Osteocyte (in vitro differentiated cells): ENCODE data around the gene TMEM121. TPM values are rescaled to one million over a fixed set of nuclear protein-coding genes. Genes with fewer than 3 reads are reported as not detected.
A peak's percentile ranks its signal among the peaks of the same experiment; 100 is the strongest.

ENCODE experiments used
- DNase-seq: peaks from one replicate; pipeline ENCODE4 v3.0.0; 2021; ENCODE audit warnings: mixed read lengths; ENCODE audit not compliant: unreplicated experiment; ENCODE audit errors: extremely low spot score
- H3K27ac Mint-ChIP-seq: one replicate; pipeline ENCODE4 v1.8.0; 2021; ENCODE audit warnings: mild to moderate bottlenecking, mixed read lengths; ENCODE audit not compliant: unreplicated experiment
- H3K27me3 Mint-ChIP-seq: one replicate; pipeline ENCODE4 v1.8.0; 2021; ENCODE audit warnings: mixed read lengths; ENCODE audit not compliant: unreplicated experiment
- H3K36me3 Mint-ChIP-seq: one replicate; pipeline ENCODE4 v1.8.0; 2021; ENCODE audit warnings: mixed read lengths; ENCODE audit not compliant: unreplicated experiment
- H3K4me1 Mint-ChIP-seq: one replicate; pipeline ENCODE4 v1.8.0; 2021; ENCODE audit warnings: mixed read lengths; ENCODE audit not compliant: unreplicated experiment
- H3K4me3 Mint-ChIP-seq: one replicate; pipeline ENCODE4 v1.8.0; 2021; ENCODE audit warnings: mild to moderate bottlenecking, moderate library complexity, mixed read lengths; ENCODE audit not compliant: unreplicated experiment
- H3K9me3 Mint-ChIP-seq: one replicate; pipeline ENCODE4 v1.8.0; 2021; ENCODE audit warnings: mixed read lengths; ENCODE audit not compliant: unreplicated experiment
- CTCF ChIP-seq: fragments of 200-600 bp; sonication (generic); IDR thresholded peaks from 2 replicates; pipeline ENCODE4 v1.5.0; 2021; ENCODE audit warnings: antibody characterized with exemption, mild to moderate bottlenecking, moderate library complexity
- total RNA-seq: library from RNA; stranded (reverse); gene quantifications from 2 replicates; pipeline ENCODE4 v1.2.1, GENCODE V29; 2021

TMEM121 gene
- total RNA-seq, 1 donor from 2014 or later, result 3.3 TPM

- Mint-ChIP-seq H3K4me3 (no peak overlapping the region), H3K36me3 (no peaks in the 10 kb centered on the region), H3K4me1 (peaks cover 37% of the 10 kb centered on the region), H3K27ac (peak overlapping the region; percentile 52), H3K9me3 (no peaks in the 10 kb centered on the region), H3K27me3 (no peaks in the 10 kb centered on the region)
- no peak for TF ChIP-seq CTCF
- no peak for DNase-seq
Observed at GRCh38 chr14:105487986-105488777, 38.2 kb upstream of the TMEM121 start.

DNA sequence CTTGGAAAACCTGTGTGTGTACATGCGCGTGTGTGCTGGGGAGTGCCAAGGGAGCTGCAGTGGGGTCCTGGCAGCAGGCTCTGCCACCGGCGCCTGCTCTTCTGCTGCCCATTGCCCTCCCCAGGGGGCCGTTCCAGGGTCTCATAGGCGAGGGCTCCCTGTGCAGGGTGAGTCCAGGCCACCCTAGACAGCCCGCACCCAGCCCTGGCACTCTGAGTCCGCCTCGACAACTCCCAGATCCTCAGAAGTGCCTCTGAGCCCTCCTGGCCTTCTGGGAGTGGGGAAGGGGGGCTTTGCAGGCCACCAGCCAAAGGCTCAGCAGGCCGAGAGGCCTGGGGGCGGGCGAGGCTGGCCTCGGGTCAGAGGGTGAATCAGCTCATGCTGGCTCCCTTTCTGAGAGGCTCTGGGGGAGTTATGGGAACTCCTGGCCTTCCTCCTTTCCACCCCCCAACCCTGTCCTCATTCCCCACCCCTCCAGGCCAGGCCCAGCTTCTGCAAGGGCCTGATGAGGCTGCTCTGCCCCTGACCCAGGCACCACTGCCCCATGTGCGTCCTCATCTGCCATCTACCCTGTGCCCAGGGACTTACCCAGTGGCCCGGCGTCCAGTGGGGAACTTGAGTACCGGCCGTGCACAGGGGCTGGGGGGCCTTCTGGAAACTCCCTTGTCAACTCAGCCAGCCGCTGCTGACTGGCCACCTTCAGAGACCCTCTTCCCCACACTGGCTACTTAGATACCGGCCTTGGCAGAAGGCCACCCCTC lies 37.4 kb upstream of the TMEM121 start:
- Mint-ChIP-seq H3K36me3 (no peaks in the 10 kb centered on the region), H3K4me3 (peak overlapping the region; percentile 68)

GRCh38 chr14:105489542-105490266 lies 36.7 kb upstream of the TMEM121 start:
- peak; percentile 71 for TF ChIP-seq CTCF
- Mint-ChIP-seq H3K4me3 (peak overlapping the region; percentile 68), H3K27ac (peak overlapping the region; percentile 84), H3K9me3 (no peaks in the 10 kb centered on the region), H3K4me1 (peaks cover 25% of the 10 kb centered on the region), H3K27me3 (no peaks in the 10 kb centered on the region), H3K36me3 (no peaks in the 10 kb centered on the region)
- DNase-seq, result no peak

More for the DNA sequence above, 37.4 kb upstream of the TMEM121 start:
- H3K9me3 Mint-ChIP-seq, result no peaks in the 10 kb centered on the region
- no peaks in the 10 kb centered on the region for H3K27me3 Mint-ChIP-seq
- peak overlapping the region; percentile 84 for H3K27ac Mint-ChIP-seq
- no peak for DNase-seq
- TF ChIP-seq CTCF, result no peak
- peaks cover 33% of the 10 kb centered on the region for H3K4me1 Mint-ChIP-seq

- H3K27ac Mint-ChIP-seq, result peak overlapping the region; percentile 84
- no peak for DNase-seq
- H3K4me3 Mint-ChIP-seq, result peak overlapping the region; percentile 68
- H3K36me3 Mint-ChIP-seq, result no peaks in the 10 kb centered on the region
- no peaks in the 10 kb centered on the region for H3K9me3 Mint-ChIP-seq
- peaks cover 23% of the 10 kb centered on the region for H3K4me1 Mint-ChIP-seq
- TF ChIP-seq CTCF, result no peak
- H3K27me3 Mint-ChIP-seq, result no peaks in the 10 kb centered on the region
Observed at GRCh38 chr14:105490267-105490571, 36.2 kb upstream of the TMEM121 start.
